HepG2 (cell line): ENCODE results near the gene ALS2. TPM values are rescaled to one million over a fixed set of nuclear protein-coding genes. Genes with fewer than 3 reads are reported as not detected.
A peak's percentile ranks its signal among the peaks of the same experiment; 100 is the strongest.

Experiments used
- CCDC6 ChIP-seq: sonication (generic); formaldehyde crosslinking; IDR thresholded peaks from 2 replicates; pipeline ENCODE4 v1.8.1; 2022; ENCODE audit warnings: mild to moderate bottlenecking, missing genetic modification reagents, moderate library complexity
- ETV5 ChIP-seq: IDR thresholded peaks from 2 replicates; pipeline ENCODE4 v1.6.1; 2018; ENCODE audit warnings: missing biosample characterization, missing genetic modification reagents, inconsistent platforms, borderline replicate concordance
- FOXA1 ChIP-seq, 2 experiments: fragments of 450-650 bp in 1 of 2; sonication (generic) in 1 of 2; formaldehyde crosslinking in 1 of 2; IDR thresholded peaks; 2 replicates each; pipeline versions ENCODE4 v1.4.0 to v1.6.1; 2016 to 2020; ENCODE audit warnings: missing genetic modification reagents in 1 of 2
- GATAD2A ChIP-seq: IDR thresholded peaks from 2 replicates; pipeline ENCODE4 v1.6.1; 2016
- GZF1 ChIP-seq: sonication (generic); formaldehyde crosslinking; IDR thresholded peaks from 2 replicates; pipeline ENCODE4 v1.5.1; 2020; ENCODE audit warnings: mild to moderate bottlenecking, missing genetic modification reagents
- HNF4A ChIP-seq: sonication (generic); formaldehyde crosslinking; IDR thresholded peaks from 2 replicates; pipeline ENCODE4 v1.4.0; 2020; ENCODE audit warnings: missing genetic modification reagents
- HOMEZ ChIP-seq: IDR thresholded peaks from 2 replicates; pipeline ENCODE4 v1.6.1; 2016; ENCODE audit warnings: low read depth
- IKZF5 ChIP-seq: IDR thresholded peaks from 2 replicates; pipeline ENCODE4 v1.6.1; 2018; ENCODE audit warnings: missing genetic modification reagents, mild to moderate bottlenecking, missing compliant biosample characterization
- KAT8 ChIP-seq: IDR thresholded peaks from 2 replicates; pipeline ENCODE4 v1.6.1; 2016; ENCODE audit warnings: missing genetic modification reagents, missing compliant biosample characterization
- MED1 ChIP-seq: sonication (generic); formaldehyde crosslinking; IDR thresholded peaks from 2 replicates; pipeline ENCODE4 v1.4.0; 2020; ENCODE audit warnings: missing genetic modification reagents
- POGZ ChIP-seq: sonication (generic); formaldehyde crosslinking; IDR thresholded peaks from 2 replicates; pipeline ENCODE4 v1.4.0; 2020; ENCODE audit warnings: mild to moderate bottlenecking, missing genetic modification reagents
- RCOR2 ChIP-seq: IDR thresholded peaks from 2 replicates; pipeline ENCODE4 v1.6.1; 2016; ENCODE audit warnings: missing biosample characterization, missing genetic modification reagents
- SALL1 ChIP-seq: sonication (generic); formaldehyde crosslinking; IDR thresholded peaks from 2 replicates; pipeline ENCODE4 v1.8.0; 2022; ENCODE audit warnings: mild to moderate bottlenecking, missing genetic modification reagents
- SALL2 ChIP-seq: sonication (generic); formaldehyde crosslinking; IDR thresholded peaks from 2 replicates; pipeline ENCODE4 v1.8.1; 2023; ENCODE audit warnings: mild to moderate bottlenecking, missing genetic modification reagents, inconsistent platforms
- SOX6 ChIP-seq, 2 experiments: fragments of 450-650 bp in 1 of 2; sonication (generic) in 1 of 2; formaldehyde crosslinking in 1 of 2; IDR thresholded peaks; 2 replicates each; pipeline versions ENCODE4 v1.4.0 to v1.6.1; 2017 to 2020; ENCODE audit warnings: antibody characterized with exemption in 1 of 2, mild to moderate bottlenecking in 1 of 2, missing genetic modification reagents in 1 of 2
- TBX3 ChIP-seq: fragments of 450-650 bp; IDR thresholded peaks from 2 replicates; pipeline ENCODE4 v1.6.1; 2017; ENCODE audit warnings: antibody characterized with exemption, mild to moderate bottlenecking, inconsistent platforms, borderline replicate concordance
- TEAD3 ChIP-seq: optimal IDR thresholded peaks from 2 replicates; pipeline ENCODE3; 2016; ENCODE audit warnings: borderline replicate concordance
- THAP7 ChIP-seq: sonication (generic); formaldehyde crosslinking; IDR thresholded peaks from 2 replicates; pipeline ENCODE4 v1.8.1; 2023; ENCODE audit warnings: mild to moderate bottlenecking, missing genetic modification reagents
- ZNF138 ChIP-seq: sonication (generic); formaldehyde crosslinking; IDR thresholded peaks from 2 replicates; pipeline ENCODE4 v1.5.0; 2020; ENCODE audit warnings: mild to moderate bottlenecking, low read depth, missing genetic modification reagents
- ZNF234 ChIP-seq: sonication (generic); formaldehyde crosslinking; conservative IDR thresholded peaks from 2 replicates; pipeline ENCODE4 v1.5.1; 2020; ENCODE audit warnings: mild to moderate bottlenecking, missing genetic modification reagents
- ZNF557 ChIP-seq: sonication (generic); formaldehyde crosslinking; IDR thresholded peaks from 2 replicates; pipeline ENCODE4 v1.4.0; 2020; ENCODE audit warnings: missing genetic modification reagents
- ZNF710 ChIP-seq: sonication (generic); formaldehyde crosslinking; IDR thresholded peaks from 2 replicates; pipeline ENCODE4 v1.5.0; 2020; ENCODE audit warnings: mild to moderate bottlenecking, missing genetic modification reagents, borderline replicate concordance
- ZNF839 ChIP-seq: sonication (generic); formaldehyde crosslinking; IDR thresholded peaks from 2 replicates; pipeline ENCODE4 v1.4.0; 2020; ENCODE audit warnings: missing genetic modification reagents, mild to moderate bottlenecking, borderline replicate concordance
- polyA plus RNA-seq, 8 experiments: library from polyadenylated mRNA; depleted of rRNA in 3 of 8; stranded (reverse) in 7 of 8; unstranded in 1 of 8; fragments of >200 nt; fragmentation: Illumina TruSeq in 4 of 8; extraction: Trizol in 4 of 8; gene quantifications; 2 replicates each; pipeline versions ENCODE4 v1.2.1 to v1.2.3, GENCODE V29; 2011 to 2016; ENCODE audit warnings: low read depth in 4 of 8, missing spikeins in 1 of 8, mixed read lengths in 1 of 8; ENCODE audit not compliant: insufficient read depth in 1 of 8
- total RNA-seq, 5 experiments: library from RNA; depleted of rRNA; stranded (reverse); fragments of >200 nt; fragmentation: Illumina TruSeq; extraction: Trizol; gene quantifications; 2 replicates each; pipeline ENCODE4 v1.2.3, GENCODE V29; 2016; ENCODE audit warnings: low read depth in 1 of 5

The ALS2 gene
- total and polyA plus RNA-seq, 2 of the 13 experiments (the other 11 are each of a cell fraction or from before 2014, with no cell fraction given) = 12.7 to 19.3 TPM

- TF ChIP-seq SALL2 (0 out of 2 replicates have a peak, but pooled peaks have one; percentile 35), HNF4A (CRISPR knock-in tag) (peak; percentile 43), RCOR2 (CRISPR knock-in tag) (0 out of 2 replicates have a peak, but pooled peaks have one; percentile 29), SOX6 (IDR thresholded peaks at IDR 0.05) (no peak), SOX6 (CRISPR knock-in tag; IDR thresholded peaks at IDR 0.05) (peak; percentile 71), MED1 (CRISPR knock-in tag) (peak; percentile 64), ZNF839 (CRISPR knock-in tag) (no peak), FOXA1 (IDR thresholded peaks at IDR 0.05) (no peak; the same call in 1 of the 2 replicates), FOXA1 (CRISPR knock-in tag; IDR thresholded peaks at IDR 0.05) (peak; percentile 83), IKZF5 (CRISPR knock-in tag) (0 out of 2 replicates have a peak, but pooled peaks have one; percentile 36), CCDC6 (no peak), ZNF710 (CRISPR knock-in tag) (0 out of 2 replicates have a peak, but pooled peaks have one; percentile 22), HOMEZ (peak; percentile 84; the same call in 1 of the 2 replicates), GATAD2A (peak; percentile 64), SALL1 (CRISPR knock-in tag) (peak; percentile 36; the same call in 1 of the 2 replicates), TEAD3 (CRISPR knock-in tag) (peak; percentile 82), KAT8 (CRISPR knock-in tag) (0 out of 2 replicates have a peak, but pooled peaks have one; percentile 40), ZNF138 (no peak), ETV5 (CRISPR knock-in tag) (peak; percentile 49; the same call in 1 of the 2 replicates), THAP7 (CRISPR knock-in tag) (no peak), GZF1 (CRISPR knock-in tag) (peak; percentile 99), TBX3 (no peak), POGZ (CRISPR knock-in tag) (peak; percentile 53), ZNF557 (CRISPR knock-in tag) (0 out of 2 replicates have a peak, but pooled peaks have one; percentile 27), ZNF234 (CRISPR knock-in tag) (no peak)
Measured at GRCh38 chr2:201735486-201735885, 45.2 kb downstream of the ALS2 start (continued).
